Hepatocyte (in vitro differentiated cells): ENCODE results near the gene TMEM8B. TPM values are rescaled to one million over a fixed set of nuclear protein-coding genes. Genes with fewer than 3 reads are reported as not detected.

Source experiments
- DNase-seq: peaks from one replicate; pipeline ENCODE4 v3.0.0-alpha.2; 2016; ENCODE audit warnings: low spot score
- H2AFZ ChIP-seq: fragments of 200-600 bp; sonication (generic); 2 replicates; pipeline ENCODE4 v1.6.0; 2016; ENCODE audit warnings: antibody characterized with exemption, mild to moderate bottlenecking
- H3K27ac ChIP-seq: fragments of 200-600 bp; sonication (generic); 2 replicates; pipeline ENCODE4 v1.5.1; 2016; ENCODE audit warnings: mild to moderate bottlenecking
- H3K27me3 ChIP-seq: fragments of 200-600 bp; sonication (generic); 2 replicates; pipeline ENCODE4 v1.6.1; 2016
- H3K36me3 ChIP-seq: fragments of 200-600 bp; sonication (generic); replicated peaks from 2 replicates; pipeline ENCODE4 v1.5.1; 2016; ENCODE audit warnings: low read depth; ENCODE audit not compliant: insufficient read depth
- H3K4me1 ChIP-seq: fragments of 200-600 bp; sonication (generic); 2 replicates; pipeline ENCODE4 v1.5.1; 2016; ENCODE audit warnings: mild to moderate bottlenecking, moderate library complexity; ENCODE audit not compliant: insufficient read depth
- H3K4me2 ChIP-seq: fragments of 200-600 bp; sonication (generic); 2 replicates; pipeline ENCODE4 v1.6.0; 2016
- H3K4me3 ChIP-seq: fragments of 200-600 bp; sonication (generic); 2 replicates; pipeline ENCODE4 v1.5.1; 2016; ENCODE audit warnings: mild to moderate bottlenecking
- H3K79me2 ChIP-seq: fragments of 200-600 bp; sonication (generic); 2 replicates; pipeline ENCODE4 v1.6.0; 2017; ENCODE audit warnings: mild to moderate bottlenecking
- H3K9me2 ChIP-seq: fragments of 200-600 bp; sonication (generic); replicated peaks from 2 replicates; pipeline ENCODE4 v1.6.0; 2017; ENCODE audit warnings: mild to moderate bottlenecking; ENCODE audit not compliant: insufficient read depth
- H3K9me3 ChIP-seq: fragments of 200-600 bp; sonication (generic); 2 replicates; pipeline ENCODE4 v1.5.1; 2016; ENCODE audit warnings: low read depth, mild to moderate bottlenecking
- H4K20me1 ChIP-seq: fragments of 200-600 bp; sonication (generic); 2 replicates; pipeline ENCODE4 v1.6.0; 2016; ENCODE audit warnings: mild to moderate bottlenecking; ENCODE audit not compliant: insufficient read depth, poor library complexity, severe bottlenecking
- EZH2 ChIP-seq: fragments of 200-600 bp; sonication (generic); IDR thresholded peaks from 2 replicates; pipeline ENCODE4 v1.6.1; 2016; ENCODE audit warnings: antibody characterized with exemption, mild to moderate bottlenecking, borderline replicate concordance
- EZH2phosphoT487 ChIP-seq: fragments of 200-600 bp; sonication (generic); IDR thresholded peaks from one replicate; pipeline ENCODE4 v1.6.1; 2018; ENCODE audit warnings: antibody characterized with exemption, mild to moderate bottlenecking, low read depth, moderate library complexity; ENCODE audit not compliant: unreplicated experiment, severe bottlenecking
- WGBS: methylation state at CpG from one replicate; pipeline ENCODE4 v1.1.6; 2016; ENCODE audit warnings: low lambda C conversion rate; ENCODE audit errors: missing lambda C conversion rate; 5-methylcytosine and 5-hydroxymethylcytosine counted together
- polyA plus RNA-seq: library from polyadenylated mRNA; unstranded; fragments of >200 nt; fragmentation: Nextera tagmentation; extraction: Ambion mirVana; gene quantifications from 2 replicates; pipeline ENCODE4 v1.2.1, GENCODE V29; 2016
- total RNA-seq: library from RNA; depleted of rRNA; stranded (reverse); fragments of >200 nt; gene quantifications from 2 replicates; pipeline ENCODE4 v1.2.3, GENCODE V29; 2014
- TF ChIP-seq, protein P1 (sequence below): fragments of 200-600 bp; sonication (generic); IDR thresholded peaks from 2 replicates; pipeline ENCODE4 v1.5.1; 2016; ENCODE audit warnings: antibody characterized with exemption, mild to moderate bottlenecking; ENCODE audit not compliant: poor library complexity

The TMEM8B gene
- total and polyA plus RNA-seq, 2 experiments from 2014 or later: 12.3 to 13.4 TPM

DNA sequence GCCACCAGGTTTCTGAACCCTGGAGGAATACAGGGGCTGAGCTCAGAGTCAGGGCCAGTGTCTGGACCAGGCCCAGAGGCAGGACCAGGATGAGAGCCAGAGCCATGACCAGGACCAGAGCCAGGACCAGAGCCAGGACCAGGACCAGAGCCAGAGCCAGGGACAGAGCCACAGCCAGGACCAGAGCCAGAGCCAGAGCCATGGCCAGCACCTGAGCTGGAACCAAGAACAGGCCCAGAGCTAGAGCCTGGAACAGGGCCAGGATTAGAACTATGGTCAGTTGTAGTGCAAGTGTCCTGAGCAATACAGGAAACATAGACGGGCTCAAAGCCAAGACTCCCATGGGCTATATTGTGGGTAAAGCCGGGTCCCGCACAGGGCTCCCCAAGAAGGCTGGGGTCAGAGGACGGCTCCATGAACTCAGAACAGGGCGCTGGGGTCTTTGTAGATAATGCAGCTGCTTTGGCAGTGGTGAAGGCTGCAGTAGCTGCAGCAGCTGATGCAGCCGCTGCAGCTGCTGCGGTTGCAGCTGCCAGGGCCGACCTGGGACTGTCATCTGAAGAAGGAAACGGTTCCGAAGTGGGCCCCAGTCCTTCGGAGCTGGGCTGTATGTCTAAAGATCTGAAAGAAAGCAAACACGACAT is 17.5 kb upstream of the TMEM8B start:
- no peak overlapping the region for H2AFZ ChIP-seq
- DNase-seq: no peak

DNA sequence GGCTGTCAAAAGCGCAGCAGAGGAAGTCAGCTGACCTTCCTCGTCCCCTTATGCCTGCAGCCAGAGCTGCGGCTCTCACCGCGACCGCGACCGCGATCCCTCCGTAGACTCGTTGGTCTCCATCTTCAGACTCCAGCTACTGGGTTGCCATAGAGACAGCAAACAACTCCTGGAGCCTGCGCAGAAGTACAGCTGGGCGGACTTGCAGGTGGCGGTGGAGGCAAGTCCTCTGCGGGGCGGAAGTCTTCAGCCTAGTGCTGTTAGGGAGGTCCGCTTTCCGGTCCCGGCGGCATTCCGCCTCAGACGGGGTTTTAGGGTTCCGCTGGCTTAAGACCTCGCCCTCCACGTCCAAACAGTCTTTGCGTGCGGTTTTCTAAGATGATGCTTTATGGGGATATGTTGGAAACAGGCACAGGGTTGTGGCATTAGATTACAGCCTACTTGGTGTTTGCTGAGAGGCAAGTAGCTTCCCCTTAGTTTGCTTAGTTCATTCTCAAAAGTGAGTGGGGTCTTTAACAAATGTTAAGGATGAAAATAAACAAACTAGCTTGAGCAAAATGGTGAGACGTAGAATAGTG is 16.9 kb upstream of the TMEM8B start, which contains the start of gene SPAG8:
TSS of gene SPAG8 (minus strand) at position 238 of the 578 bp plus-strand sequence. CDS start at position 123, 115 bp downstream.
- whole genome bisulfite sequencing: 3% methylated on average over 28 of the region's 28 CpGs
- Histone ChIP-seq H4K20me1 (no peaks in the 10 kb centered on the region), H2AFZ (peak within 1 kb of the TSS; percentile 74), H3K79me2 (peaks cover 2% of the 10 kb centered on the region), H3K27ac (peak within 1 kb of the TSS; percentile 60), H3K9me2 (no peaks in the 10 kb centered on the region), H3K27me3 (no peaks in the 10 kb centered on the region), H3K4me1 (peaks cover 10% of the 10 kb centered on the region), H3K4me2 (peak within 1 kb of the TSS; percentile 78), H3K9me3 (no peaks in the 10 kb centered on the region), H3K4me3 (peak within 1 kb of the TSS; percentile 12), H3K36me3 (no peaks in the 10 kb centered on the region)
- TF ChIP-seq, protein P1, sequence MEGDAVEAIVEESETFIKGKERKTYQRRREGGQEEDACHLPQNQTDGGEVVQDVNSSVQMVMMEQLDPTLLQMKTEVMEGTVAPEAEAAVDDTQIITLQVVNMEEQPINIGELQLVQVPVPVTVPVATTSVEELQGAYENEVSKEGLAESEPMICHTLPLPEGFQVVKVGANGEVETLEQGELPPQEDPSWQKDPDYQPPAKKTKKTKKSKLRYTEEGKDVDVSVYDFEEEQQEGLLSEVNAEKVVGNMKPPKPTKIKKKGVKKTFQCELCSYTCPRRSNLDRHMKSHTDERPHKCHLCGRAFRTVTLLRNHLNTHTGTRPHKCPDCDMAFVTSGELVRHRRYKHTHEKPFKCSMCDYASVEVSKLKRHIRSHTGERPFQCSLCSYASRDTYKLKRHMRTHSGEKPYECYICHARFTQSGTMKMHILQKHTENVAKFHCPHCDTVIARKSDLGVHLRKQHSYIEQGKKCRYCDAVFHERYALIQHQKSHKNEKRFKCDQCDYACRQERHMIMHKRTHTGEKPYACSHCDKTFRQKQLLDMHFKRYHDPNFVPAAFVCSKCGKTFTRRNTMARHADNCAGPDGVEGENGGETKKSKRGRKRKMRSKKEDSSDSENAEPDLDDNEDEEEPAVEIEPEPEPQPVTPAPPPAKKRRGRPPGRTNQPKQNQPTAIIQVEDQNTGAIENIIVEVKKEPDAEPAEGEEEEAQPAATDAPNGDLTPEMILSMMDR: no peak
- TF ChIP-seq EZH2: no peak
- no peak for TF ChIP-seq EZH2phosphoT487
- peak; percentile 96 for DNase-seq

More for the DNA sequence above, 17.5 kb upstream of the TMEM8B start:
- Histone ChIP-seq H3K4me1 (peaks cover 10% of the 10 kb centered on the region), H3K36me3 (no peaks in the 10 kb centered on the region), H3K9me2 (no peaks in the 10 kb centered on the region), H3K9me3 (no peaks in the 10 kb centered on the region), H3K79me2 (peaks cover 2% of the 10 kb centered on the region), H3K27ac (no peak overlapping the region), H3K4me3 (peak overlapping the region; percentile 5), H3K27me3 (no peaks in the 10 kb centered on the region), H4K20me1 (no peaks in the 10 kb centered on the region), H3K4me2 (peak overlapping the region; percentile 78)
- 44% methylated on average over 12 of the region's 12 CpGs for WGBS
- TF ChIP-seq EZH2phosphoT487 (no peak), EZH2 (no peak)
- TF ChIP-seq, protein P1: no peak

GRCh38 chr9:35813434-35814105 is 15.5 kb upstream of the TMEM8B start:
- 82% methylated on average over 10 of the region's 10 CpGs for WGBS
- TF ChIP-seq, protein P1: peak; percentile 27
- TF ChIP-seq EZH2phosphoT487 (no peak), EZH2 (no peak)

More at GRCh38 chr9:35813434-35814105, 15.5 kb upstream of the TMEM8B start:
- Histone ChIP-seq H3K27me3 (no peaks in the 10 kb centered on the region), H3K27ac (peak overlapping the region; percentile 91), H3K9me2 (no peaks in the 10 kb centered on the region), H3K79me2 (peaks cover 2% of the 10 kb centered on the region), H4K20me1 (no peaks in the 10 kb centered on the region), H2AFZ (no peak overlapping the region), H3K9me3 (no peaks in the 10 kb centered on the region), H3K4me2 (peak overlapping the region; percentile 77), H3K4me3 (no peak overlapping the region), H3K4me1 (peaks cover 10% of the 10 kb centered on the region), H3K36me3 (no peaks in the 10 kb centered on the region)
- peak; percentile 56 for DNase-seq
